Activated CD4-positive, alpha-beta T cell treated with anti-CD3 and anti-CD28 coated beads, Interleukin-10, Interleukin-2, amounts not matched to agents 100 ng/mL and 50 ng/mL, durations not matched to agents 16 hours and 8 hours (primary cell): ENCODE data around the gene CTSF.

ENCODE experiments used
- DNase-seq: peaks from one replicate; pipeline ENCODE4 v3.0.0-alpha.2; 2020

CTSF gene

DNA sequence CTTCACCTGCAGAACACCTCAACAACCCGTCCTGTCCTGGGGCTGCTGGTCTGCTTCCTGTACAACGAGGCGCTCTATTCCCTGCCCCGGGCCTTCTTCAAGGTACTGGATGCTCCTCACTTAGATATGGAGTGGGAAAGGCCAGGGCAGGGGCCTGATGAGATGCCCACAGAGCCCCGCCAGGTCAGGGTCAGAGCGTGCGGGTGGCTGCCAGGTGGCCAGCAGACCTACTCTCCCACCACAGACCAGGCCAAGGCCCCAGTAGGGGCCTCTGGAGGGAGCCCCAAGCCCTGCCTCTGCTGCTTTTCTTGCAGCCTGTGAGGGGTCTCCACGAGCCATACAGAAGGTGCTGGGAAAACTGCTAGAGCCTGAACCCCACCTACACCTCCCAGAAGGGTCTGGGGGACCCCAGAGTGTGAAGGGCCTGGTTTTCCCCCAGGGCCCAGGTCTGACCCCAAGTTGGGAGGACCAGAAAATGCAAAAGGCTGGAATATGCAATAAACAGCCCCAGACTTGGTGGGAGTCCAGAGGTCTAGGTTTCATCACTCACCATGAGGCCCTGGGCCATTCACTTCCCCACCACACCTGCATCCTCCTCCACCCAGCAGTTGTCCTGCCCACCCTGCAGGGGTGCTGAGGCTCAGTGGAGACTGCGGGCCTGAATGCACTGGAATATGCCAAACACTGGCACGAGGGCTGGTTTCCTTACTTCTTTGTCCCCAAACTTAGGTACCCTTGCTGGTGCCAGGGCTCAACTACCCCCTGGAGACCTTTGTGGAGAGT, 37.3 kb downstream of the CTSF start:
- no peak for DNase-seq

DNA sequence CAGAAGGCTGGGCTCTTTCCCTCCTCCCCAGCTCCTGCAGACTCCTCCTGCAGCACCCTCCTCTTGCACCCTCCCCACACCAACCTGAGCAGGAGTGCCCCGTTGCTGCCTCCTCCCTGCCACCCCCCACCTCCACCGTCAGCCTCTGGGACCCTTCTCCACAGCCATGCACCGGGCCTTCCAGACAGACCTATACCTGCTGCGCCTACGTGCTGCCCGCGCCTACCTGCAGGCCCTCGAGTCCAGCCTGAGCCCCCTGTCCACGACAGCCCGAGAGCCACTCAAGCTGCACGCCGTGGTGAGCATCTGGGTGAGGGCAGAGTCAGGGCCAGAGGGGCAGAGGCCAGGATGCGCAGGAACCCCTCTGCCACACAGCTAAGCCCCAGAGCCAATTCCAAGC, 38.8 kb downstream of the CTSF start:
- DNase-seq, result no peak

DNA sequence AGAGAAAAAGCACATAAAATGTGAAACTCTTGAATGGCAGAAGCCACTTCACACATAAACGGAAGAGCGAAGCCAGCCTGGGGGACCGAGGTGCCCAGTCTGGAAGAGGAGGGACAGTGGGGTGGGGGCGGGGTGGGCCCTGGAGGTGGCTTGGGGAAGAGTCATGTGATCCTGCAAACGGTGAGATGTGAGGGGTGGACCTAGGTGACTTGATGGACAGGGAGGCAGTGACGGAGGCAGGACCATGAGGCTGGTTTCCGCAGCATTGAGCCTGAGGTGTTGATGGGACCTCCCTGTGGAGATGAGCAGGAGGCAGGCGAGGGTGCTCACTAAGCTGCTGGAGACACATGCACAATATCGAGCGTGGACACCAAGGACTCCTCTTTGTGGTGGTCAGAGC, 39.3 kb downstream of the CTSF start:
- DNase-seq, result no peak

DNA sequence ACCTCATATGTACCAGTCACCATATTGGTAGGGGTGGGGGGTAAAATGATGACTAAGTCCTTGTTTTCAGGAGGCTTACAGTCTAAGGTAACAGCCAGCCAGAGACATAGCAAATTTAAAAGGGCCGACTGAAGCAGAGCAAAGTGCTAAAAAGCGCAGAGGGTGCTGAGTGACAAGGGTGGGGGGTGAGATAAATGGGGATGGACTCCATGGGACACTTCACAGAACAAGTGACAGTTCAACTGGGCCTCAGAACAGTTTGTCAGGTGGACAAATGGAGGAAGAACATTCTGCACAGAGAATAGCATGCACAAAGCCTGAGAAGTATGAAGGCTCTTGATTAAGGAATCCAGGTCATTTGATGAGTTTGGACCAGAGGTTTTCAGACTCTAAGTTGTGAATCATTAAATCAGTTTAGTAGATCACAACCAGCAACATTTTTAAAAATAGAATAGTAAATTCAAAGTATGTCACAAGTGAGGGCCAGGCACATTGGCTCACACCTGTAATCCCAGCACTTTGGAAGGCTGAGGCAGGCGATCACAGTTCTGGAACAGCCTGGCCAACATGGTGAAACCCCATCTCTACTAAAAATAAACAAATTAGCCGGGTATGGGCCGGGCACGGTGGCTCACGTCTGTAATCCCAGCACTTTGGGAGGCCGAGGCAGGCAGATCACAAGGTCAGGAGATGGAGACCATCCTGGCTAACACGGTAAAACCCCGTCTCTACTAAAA, 43.9 kb downstream of the CTSF start:
- no peak for DNase-seq

DNA sequence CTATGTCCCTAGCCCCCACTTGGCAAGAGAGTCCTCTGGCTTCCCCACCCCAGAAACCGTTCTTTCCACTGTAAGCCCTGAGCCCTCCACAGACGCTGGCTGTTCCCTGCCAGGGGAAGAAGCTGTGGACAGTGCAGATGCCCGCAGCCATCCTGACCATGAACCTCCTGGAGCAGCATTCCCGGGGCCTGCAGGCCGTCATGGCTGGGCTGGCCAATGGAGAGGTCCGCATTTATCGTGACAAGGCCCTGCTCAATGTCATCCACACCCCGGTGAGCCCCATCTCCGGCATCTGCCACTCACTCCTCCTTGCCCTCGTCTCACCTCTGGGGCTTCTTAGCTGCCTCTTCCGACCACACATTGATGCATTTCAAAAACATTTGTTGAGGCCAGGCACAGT, 44.8 kb downstream of the CTSF start:
- DNase-seq, result no peak
